GM19025 (cell line): ENCODE measurements around the gene RSPO4.

Source experiments
- ATAC-seq: cut with Tn5 transposase; IDR thresholded peaks from one replicate; pipeline ENCODE4 v1.9.1; 2021; ENCODE audit warnings: mild to moderate bottlenecking, low read depth, moderate library complexity; ENCODE audit not compliant: unreplicated experiment

RSPO4 gene

GRCh38 chr20:946826-947225 lies 55.3 kb downstream of the RSPO4 start:
- no peak for ATAC-seq

DNA sequence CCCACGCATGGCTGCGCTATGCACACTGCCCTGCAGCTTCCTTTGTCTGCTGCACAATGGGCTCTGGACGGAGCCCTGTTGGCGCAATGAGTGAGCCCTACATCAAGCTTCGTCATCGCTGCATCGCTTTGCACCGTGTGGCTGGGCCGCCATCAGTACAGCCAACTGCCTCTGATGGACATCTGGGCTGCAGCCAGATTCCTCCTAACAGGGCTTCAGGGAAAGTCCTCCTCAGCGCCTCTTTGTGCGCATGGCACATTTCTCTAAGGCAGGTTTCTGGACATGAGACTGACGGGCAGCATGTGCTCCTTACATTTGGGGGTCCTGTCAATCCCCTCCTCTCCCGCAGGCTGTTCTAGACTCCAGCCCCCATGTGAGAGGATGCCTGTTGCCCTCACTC lies 56.3 kb downstream of the RSPO4 start:
- ATAC-seq: no peak

DNA sequence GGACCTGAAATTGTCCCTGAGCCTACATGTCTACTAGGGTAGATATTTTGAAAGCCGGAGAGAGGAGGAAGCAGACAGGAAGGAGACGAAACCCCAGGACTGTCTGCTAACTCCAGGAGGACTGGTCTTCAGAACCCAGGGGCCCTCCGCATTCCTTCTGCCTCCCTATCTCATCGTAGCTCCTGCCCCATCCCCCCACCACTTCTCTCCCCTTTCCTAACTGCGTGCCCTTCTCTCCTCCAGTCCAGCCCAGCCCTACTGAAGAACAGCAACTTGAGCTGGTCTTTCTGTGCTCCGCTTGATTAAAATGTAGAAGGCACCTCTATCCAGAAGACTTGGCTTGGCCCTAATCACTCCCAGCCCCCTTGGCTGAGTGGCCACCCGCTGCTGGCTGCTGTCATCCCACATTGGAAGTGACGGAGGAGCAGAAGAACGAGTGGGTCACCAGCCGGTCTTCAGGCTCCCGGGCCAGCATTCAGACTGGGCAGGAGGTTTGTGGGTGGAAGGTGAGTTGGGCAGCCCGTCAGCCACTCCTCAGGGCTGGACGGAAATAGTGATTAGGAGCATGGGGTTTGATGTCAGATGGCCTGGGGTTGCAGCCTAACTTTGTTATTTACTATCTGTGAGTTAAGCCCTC lies 57.2 kb downstream of the RSPO4 start:
- no peak for ATAC-seq

DNA sequence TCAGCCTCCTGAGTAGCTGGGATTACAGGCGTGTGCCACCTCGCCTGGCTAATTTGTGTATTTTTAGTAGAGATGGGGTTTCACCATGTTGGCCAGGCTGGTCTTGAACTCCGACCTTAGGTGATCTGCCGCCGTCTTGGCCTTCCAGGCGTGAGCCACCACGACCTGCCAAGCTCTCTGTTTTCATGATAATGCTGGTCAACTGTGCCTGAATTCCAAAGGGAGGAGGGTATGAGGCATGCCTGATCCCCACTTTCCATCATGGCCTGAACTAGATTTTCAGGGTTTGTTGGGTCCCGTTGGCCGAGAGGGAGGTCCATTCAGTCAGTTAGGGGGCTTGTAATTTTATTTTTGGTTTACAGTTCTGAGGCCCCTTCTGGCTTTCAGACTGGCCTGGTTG lies 58.0 kb downstream of the RSPO4 start:
- ATAC-seq: no peak

- ATAC-seq: no peak
Measured at GRCh38 chr20:942611-943010, 59.5 kb downstream of the RSPO4 start.

DNA sequence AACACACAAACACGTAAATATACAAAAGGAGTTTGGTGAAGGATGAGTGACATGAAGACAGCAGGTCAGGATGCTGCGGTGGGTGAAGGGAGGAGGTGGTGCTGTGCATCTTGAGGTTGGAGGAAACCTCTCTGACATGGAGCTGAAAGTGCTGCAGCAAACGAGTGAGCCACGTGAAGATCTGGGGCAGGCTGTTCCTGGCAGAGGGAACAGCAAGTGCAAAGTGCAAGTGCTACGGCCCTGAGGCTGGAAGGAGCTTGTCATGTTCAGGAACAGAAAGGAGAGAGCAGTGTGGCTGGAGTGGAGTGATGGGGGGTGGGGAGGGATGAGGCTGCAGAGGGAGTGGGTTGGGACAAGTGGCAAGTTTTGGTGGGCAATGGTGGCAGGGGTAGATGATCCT lies 61.2 kb downstream of the RSPO4 start:
- no peak for ATAC-seq

DNA sequence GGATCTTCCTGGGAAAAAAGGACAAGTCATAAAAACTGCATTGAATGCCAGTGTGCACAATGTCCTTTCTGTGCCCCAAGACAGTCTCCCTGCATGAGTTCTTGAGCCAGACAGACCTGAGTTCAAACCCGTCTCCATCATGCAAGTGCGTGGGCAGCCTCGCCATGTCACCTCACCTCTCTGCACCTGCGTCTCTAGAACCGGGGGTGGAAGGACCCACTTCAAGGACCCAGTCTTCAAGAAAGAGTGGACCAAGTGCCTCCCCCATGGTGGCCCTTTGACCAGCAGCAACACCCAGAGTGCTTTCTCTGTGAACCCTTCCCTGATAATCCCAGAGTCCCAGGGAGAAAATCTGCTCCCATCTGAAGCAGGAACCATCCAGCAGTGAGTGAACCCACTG lies 62.5 kb downstream of the RSPO4 start:
- no peak for ATAC-seq

GRCh38 chr20:934186-934840 lies 67.8 kb downstream of the RSPO4 start:
- ATAC-seq: no peak

DNA sequence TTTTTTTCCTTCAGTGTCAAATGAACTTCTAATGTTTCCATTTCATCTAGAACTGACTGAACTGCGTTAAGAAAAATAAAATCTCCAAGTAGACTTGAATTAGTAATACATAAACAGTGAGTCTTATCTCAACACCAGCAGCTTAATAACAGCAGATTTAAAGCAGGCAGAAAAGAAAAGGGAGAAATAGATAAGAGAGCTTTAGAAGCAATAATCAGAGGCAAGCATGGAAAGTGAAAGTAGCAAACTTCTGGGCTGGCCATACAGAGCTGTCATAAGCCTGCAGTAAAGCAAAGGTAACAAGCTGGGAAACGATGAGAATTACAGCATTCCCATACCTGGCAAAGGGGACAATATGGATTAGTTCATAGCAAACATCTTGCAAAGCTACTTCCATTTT lies 69.1 kb downstream of the RSPO4 start:
- no peak for ATAC-seq

GRCh38 chr20:931401-931800 lies 70.7 kb downstream of the RSPO4 start:
- ATAC-seq: no peak

GRCh38 chr20:926670-927069 lies 75.4 kb downstream of the RSPO4 start:
- ATAC-seq: no peak

DNA sequence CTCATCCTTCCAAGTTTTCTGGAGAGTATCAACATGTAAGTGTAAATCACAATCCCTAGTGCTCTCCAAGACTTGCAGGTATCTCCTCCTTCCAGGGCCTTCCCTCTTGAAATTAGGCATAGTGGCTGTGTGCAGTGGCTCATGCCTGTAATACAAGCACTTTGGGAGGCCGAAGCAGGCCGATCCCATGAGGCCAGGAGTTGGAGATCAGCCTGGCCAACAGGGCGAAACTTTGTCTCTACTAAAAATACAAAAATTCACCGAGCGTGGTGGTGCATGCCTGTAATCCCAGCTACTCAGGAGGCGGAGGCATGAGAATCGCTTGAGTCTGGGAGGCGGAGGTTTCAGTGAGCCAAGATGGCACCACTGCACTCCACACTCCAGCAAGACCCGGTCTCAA lies 76.6 kb downstream of the RSPO4 start:
- ATAC-seq: no peak

DNA sequence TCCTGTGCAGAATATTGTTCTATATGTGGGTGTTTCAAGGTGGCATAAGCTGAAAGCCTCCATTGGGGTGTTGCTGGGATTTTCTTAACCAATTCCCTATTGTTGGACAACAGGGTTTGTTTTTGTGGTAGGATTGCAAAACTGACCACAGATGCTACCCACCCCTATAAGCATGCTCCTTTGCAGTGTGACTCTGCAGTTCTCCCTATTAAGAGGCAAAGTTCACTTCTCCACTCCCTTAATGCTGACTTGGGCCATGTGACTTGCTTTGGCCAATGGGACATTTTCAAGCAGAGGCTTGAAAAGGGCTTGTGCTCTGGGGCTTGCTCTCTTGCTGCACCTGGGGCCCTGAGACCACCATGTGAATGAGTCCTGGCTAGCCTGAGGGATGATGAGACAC lies 77.5 kb downstream of the RSPO4 start:
- no peak for ATAC-seq

- ATAC-seq: no peak
Measured at GRCh38 chr20:922781-923180, 79.3 kb downstream of the RSPO4 start.

- no peak for ATAC-seq
Measured at GRCh38 chr20:921068-921467, 81.0 kb downstream of the RSPO4 start.

DNA sequence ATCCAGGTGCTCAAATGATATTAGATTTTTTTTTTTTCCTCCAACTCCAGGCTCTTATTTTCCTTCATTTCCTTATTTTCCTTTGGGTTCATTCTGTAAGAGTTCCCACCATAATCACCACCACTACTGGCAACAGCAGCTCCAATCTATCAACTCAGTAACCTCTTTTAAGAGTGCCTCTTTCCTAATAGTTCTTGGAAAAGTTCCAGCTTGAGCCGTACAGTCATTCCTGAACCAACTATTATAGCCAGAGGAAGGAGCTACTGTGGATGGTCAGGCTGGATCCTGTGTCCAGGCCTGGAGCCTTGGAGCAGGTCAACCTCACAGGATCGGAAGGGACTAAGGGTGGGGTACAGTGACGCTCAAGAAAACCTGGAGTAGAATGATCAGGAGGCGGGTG lies 81.8 kb downstream of the RSPO4 start:
- ATAC-seq: no peak

DNA sequence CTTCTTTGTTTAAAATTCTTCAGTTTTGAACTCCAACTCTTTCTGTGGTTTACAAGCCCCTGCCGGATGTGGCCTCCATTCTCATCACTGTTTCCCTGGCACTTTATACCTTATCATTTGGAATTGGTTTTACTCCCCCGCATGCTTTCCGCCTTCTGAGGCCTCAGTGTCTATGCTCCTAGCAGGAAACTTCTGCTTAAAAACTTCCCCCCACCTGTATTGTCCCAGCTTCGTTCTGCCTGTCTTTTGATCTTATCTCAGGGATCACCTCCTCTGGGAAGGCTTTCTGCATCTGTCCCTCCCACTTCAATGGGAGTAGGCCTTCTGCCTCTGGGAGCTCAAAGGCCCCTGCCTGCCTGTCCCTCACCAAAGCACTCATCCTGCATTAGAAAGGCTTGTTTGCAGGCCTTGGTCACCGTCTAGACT lies 82.6 kb downstream of the RSPO4 start:
- no peak for ATAC-seq

- no peak for ATAC-seq
Measured at GRCh38 chr20:917416-917815, 84.7 kb downstream of the RSPO4 start.

GRCh38 chr20:916825-917224 lies 85.3 kb downstream of the RSPO4 start:
- no peak for ATAC-seq

GRCh38 chr20:916125-916799 lies 85.8 kb downstream of the RSPO4 start, which contains the start of gene ANGPT4:
TSS of gene ANGPT4 (minus strand) at chr20:916334. CDS start at chr20:916214, 120 bp downstream.
- ATAC-seq: no peak

GRCh38 chr20:914727-915498 lies 87.2 kb downstream of the RSPO4 start:
- ATAC-seq: no peak
